Prostate gland (tissue), 2 donors: ENCODE data around the gene CHST11.

ENCODE experiments used
- POLR2A ChIP-seq: fragments of 450-650 bp; IDR thresholded peaks from one replicate; pipeline ENCODE4 v1.6.1; 2016; ENCODE audit warnings: antibody characterized with exemption, mild to moderate bottlenecking
- POLR2AphosphoS5 ChIP-seq: sonication (generic); formaldehyde crosslinking; IDR thresholded peaks from one replicate; pipeline ENCODE4 v1.6.1; 2017; ENCODE audit warnings: antibody characterized with exemption
- TF ChIP-seq, protein P1 (sequence below), 4 experiments: fragments of 200-600 bp in 2 of 4; fragments of 450-650 bp in 2 of 4; sonication (generic) in 2 of 4; IDR thresholded peaks; 1 replicate in 3 of 4; 2 replicates in 1 of 4; pipeline ENCODE4 v1.5.1; 2016 to 2019; ENCODE audit warnings: antibody characterized with exemption in 4 of 4, mild to moderate bottlenecking in 2 of 4, moderate library complexity in 2 of 4

DNA sequence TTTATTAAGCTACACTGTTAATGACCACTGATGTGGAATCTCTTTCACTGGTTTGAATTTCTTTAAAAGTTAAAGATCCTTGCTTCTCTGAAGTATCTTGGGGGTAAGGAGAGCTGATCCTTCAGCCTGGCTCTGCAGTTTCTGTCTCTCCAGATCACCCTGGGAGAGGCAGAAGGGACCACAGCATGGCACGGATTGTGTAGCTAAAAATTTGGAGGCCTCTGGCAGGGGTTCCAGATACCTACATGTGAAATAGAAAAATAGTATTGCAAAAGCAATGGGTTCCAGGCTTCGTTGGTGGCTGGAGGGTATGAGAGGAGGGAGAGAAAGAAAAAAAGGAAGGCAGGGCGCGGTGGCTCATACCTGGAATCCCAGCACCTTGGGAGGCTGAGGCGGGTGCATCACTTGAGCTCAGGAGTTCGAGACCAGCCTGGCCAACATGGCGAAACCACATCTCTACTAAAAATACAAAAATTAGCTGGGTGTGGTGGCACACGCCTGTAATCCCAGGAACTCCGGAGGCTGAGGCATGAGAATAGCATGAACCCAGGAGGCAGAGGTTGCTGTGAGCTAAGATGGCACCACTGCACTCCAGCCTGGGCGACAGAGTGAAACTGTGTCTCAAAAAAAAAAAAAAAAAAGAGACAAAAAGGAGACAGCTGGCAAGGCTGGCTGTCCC lies 3.4 kb downstream of the CHST11 start:
- TF ChIP-seq, protein P1, sequence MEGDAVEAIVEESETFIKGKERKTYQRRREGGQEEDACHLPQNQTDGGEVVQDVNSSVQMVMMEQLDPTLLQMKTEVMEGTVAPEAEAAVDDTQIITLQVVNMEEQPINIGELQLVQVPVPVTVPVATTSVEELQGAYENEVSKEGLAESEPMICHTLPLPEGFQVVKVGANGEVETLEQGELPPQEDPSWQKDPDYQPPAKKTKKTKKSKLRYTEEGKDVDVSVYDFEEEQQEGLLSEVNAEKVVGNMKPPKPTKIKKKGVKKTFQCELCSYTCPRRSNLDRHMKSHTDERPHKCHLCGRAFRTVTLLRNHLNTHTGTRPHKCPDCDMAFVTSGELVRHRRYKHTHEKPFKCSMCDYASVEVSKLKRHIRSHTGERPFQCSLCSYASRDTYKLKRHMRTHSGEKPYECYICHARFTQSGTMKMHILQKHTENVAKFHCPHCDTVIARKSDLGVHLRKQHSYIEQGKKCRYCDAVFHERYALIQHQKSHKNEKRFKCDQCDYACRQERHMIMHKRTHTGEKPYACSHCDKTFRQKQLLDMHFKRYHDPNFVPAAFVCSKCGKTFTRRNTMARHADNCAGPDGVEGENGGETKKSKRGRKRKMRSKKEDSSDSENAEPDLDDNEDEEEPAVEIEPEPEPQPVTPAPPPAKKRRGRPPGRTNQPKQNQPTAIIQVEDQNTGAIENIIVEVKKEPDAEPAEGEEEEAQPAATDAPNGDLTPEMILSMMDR (IDR thresholded peaks at IDR 0.05), result no peak
- TF ChIP-seq POLR2A (no peak), POLR2AphosphoS5 (no peak)
